GM19238 (cell line): ENCODE data around the gene ADAMTSL3.
"Not testable (repeated sequence)": the region's sequence is repeated elsewhere in the genome, so short reads cannot be mapped to it uniquely, and the experiment has no call there.

Experiments
- DNase-seq: peaks from one replicate; pipeline ENCODE4 v3.0.0; 2011; ENCODE audit warnings: low spot score; ENCODE audit not compliant: insufficient read length

Gene ADAMTSL3

DNA sequence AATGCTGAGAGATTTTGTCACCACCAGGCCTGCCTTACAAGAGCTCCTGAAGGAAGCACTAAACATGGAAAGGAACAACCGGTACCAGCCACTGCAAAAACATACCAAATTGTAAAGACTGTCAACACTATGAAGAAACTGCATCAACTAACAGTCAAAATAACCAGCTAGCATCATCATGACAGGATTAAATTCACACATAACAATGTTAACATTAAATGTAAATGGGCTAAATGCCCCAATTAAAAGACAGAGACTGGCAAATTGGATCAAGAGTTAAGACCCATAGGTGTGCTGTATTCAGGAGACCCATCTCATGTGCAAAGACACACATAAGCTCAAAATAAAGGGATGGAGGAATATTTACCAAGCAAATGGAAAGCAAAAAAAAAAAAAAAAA, 311.0 kb downstream of the ADAMTSL3 start:
- DNase-seq = not testable (repeated sequence)

GRCh38 chr15:83970295-83970890, 316.5 kb downstream of the ADAMTSL3 start:
- no peak for DNase-seq

DNA sequence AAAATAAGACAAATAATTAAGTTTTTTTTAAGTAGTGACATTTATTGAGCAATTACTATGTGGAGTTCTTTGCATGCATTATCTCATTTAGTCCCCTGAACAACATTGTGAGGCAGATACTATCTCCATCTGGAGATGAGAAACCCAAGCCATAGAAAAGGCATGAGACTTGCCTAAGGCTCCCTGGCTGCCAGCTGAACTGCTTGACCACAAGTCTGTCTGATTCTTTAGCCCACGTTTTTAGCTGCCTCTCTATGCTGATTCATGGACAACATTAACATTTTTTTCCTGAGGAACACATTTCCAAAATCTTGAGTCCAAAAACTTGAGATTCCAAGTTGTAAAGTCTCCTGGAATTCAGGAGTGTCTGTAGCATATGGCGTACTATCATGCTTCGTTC, 318.1 kb downstream of the ADAMTSL3 start:
- no peak for DNase-seq

- peak; percentile 10 for DNase-seq
Observed at GRCh38 chr15:83973816-83974215, 319.9 kb downstream of the ADAMTSL3 start.

GRCh38 chr15:83977992-83978391, 324.1 kb downstream of the ADAMTSL3 start:
- DNase-seq = no peak

GRCh38 chr15:83978588-83978987, 324.7 kb downstream of the ADAMTSL3 start:
- no peak for DNase-seq

DNA sequence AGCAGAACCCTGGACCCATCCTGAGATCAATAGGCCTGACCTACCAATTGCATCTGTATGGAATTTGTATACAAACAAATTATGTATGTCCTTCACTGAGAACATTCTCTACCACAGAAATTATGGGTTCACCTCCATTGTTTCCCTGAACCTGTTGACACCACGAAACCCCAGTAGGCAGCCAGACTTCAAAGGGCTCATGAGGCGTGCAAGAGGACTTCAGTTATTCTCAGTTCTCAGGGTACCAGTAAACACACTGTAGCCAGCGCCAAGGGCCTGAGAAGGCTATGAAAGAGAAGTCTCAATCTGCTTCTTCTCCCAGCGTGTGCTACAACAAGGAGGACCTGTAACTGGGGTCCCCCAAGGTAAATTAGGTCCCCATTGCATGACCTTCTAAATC, 326.7 kb downstream of the ADAMTSL3 start:
- DNase-seq = no peak

- no peak for DNase-seq
Observed at GRCh38 chr15:83982748-83983147, 328.8 kb downstream of the ADAMTSL3 start.

DNA sequence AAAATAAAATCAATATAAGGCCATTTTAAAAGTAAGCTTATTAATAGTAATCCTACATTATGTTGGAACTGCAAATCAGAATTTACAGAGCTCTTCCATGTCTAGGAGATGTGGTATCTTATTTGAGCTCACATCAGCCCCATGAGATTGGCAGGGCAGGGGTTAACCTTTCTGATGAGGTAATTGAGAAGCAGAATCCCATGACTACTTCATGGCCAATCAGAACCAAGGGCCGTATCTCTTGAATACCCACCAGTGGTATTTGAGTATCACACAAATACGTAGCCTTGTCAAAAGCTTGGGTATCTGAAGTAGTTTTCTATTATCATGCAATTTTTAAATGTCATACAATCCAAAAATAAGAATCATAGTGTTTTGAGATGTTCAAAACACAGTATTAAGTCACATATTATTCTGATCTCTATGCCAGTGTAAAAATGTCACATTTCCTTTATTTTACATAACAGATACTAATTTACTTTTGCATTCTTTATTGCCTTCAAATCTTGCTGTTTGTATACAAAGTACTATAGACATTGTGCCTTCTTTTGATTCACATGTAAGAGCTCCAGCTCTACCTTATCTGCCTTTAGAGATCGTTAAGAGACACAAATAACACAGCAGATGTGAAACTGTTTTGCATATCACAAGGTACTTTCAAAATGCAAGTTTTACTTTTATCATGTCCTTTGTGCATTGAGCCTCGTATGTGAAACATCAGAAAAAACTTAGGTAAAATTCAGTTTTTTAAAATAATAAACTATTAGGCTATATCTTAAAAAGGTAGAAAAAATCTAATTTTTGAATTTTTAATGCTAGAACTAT, 329.9 kb downstream of the ADAMTSL3 start:
- DNase-seq = peak; percentile 5

DNA sequence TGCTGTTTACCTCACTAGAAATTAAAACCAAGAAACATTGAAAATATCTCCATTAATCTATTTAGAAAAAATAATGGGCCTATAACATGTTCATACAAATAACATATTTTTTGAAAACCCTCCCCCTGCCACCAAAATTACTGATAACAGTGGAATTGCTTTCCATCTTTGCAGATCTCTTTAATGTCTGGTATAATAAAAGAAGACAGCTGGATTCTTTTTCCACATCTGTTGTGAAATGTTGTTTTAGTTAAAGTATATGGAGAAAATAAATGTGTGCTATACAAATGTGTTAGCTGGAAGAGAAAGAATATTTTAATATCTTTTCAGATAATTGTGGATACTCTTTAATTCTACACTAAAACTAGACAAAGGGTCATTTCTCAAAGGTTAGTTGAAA, 330.7 kb downstream of the ADAMTSL3 start:
- no peak for DNase-seq

GRCh38 chr15:83991163-83991562, 337.2 kb downstream of the ADAMTSL3 start:
- DNase-seq = no peak

GRCh38 chr15:83992324-83993031, 338.6 kb downstream of the ADAMTSL3 start:
- peak; percentile 8 for DNase-seq

DNA sequence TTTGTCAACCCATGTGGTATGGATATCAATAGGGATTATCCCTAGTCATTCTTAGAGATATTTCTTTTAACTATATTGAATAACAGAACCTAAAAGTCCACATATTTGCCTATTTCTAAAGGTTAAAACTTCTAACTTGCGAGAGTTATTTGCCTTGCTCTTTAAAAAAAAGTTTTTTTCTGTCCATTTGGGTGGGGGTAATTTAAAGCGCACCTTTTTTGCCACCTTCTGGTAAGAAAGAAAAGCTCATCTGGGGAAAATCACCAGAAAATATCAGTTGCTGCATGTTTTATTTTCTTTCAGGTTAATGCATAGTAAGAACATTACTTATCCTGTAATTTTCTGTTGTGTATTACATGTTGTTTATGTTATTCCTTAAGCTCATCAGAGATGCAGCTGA, 339.7 kb downstream of the ADAMTSL3 start:
- DNase-seq = peak; percentile 3

DNA sequence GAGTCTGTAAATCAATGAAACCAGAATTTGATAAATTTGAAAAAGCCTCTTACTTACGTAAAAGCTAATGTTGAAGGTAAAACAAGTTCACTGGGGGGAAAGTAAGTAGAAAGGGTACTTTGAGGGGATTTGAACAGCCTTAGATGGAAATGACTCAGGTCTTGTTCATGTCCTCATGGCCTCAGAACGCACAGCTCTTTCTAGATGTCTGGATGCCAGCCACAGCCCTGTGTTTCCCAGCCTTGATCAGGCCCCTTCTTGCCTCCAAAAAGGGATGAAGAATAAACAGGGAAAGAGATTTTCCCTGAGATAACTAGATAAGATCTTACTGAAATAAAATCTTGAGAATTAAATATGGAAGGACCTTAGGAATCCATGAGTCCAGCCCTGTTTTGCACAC, 344.6 kb downstream of the ADAMTSL3 start:
- DNase-seq = no peak

DNA sequence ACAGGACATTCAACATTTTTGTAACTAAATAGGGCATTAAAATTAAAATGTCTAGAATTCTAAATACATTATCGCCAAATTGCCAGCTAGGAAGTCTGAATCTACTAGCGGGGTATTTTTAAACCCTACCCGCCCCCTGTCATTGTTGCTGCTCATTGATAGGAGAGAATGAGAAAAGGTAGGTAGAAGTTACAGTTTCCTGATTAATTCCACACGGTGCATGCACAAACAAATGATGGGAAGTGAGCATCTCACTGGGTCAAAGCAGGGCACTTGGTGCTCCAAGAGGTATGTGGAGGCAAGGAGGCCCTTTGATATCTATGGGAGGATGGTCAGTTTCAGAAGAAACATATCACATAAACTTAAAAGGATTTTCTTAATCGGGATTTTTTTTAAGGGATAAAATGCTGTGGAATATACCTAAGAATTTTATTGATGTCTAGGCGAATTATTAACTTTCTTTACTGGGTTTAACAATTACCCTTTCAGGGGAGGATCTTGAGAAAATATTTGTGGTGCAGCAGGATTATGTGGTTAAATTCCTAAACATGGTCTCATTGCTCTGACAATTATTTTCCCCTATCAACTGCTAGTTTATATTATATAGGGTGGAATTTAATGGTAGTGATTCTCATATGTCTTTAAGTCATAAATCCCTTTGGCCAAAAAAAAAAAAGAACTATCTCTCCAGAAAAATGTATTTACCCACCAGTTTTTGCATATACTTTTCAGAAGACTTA, 345.6 kb downstream of the ADAMTSL3 start:
- DNase-seq = no peak

DNA sequence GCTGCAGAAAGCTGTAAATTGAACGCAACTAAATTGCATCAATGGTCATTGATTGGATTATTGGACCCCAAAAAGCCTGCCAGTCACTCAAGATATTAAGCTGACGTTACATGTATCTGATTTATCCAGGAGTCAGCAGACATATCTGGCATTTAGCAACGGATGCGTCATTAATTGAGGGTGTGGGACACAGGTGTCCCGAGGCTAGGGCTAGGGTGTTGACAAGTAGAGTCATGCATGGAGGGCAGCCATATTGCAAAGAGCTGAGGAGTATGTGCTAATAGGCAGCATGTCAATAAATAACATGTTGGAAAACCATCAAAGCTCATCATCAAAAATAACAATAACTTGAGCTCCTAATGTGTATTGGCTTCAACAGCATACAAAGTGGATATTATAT, 347.1 kb downstream of the ADAMTSL3 start:
- no peak for DNase-seq

- no peak for DNase-seq
Observed at GRCh38 chr15:84001655-84002054, 347.7 kb downstream of the ADAMTSL3 start.

DNA sequence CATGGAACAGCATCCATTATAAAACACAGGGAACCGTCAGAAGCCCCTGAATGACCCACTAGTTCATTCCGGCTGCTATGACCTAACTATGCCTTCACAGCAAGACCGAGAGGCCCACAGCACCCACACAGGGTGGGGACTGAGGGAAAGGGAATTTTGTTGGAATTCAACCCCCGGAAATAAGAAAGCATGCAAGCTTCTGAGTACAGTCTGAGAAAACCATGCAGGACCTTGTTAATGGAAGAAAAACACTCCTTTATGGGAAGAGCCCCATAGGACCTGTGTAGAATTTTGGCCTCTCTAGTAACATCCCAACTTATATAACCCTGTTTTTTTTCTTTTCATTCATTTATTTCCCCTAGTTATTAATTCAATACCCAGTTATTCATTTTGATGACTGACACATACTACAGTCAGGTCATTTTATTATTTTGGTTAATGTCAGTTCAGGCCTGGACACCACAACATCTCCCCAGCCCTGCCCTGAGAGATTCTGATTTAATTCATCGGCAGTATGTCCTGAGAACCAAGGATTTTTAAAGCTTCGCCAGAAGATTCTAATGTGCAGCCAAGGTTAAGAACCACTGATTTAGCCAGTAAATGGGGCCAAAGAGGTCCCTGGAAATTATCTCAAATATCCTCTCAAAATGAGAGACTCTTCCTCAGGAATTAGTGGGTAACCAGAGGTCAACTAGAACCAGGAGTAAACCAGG, 350.0 kb downstream of the ADAMTSL3 start:
- no peak for DNase-seq

DNA sequence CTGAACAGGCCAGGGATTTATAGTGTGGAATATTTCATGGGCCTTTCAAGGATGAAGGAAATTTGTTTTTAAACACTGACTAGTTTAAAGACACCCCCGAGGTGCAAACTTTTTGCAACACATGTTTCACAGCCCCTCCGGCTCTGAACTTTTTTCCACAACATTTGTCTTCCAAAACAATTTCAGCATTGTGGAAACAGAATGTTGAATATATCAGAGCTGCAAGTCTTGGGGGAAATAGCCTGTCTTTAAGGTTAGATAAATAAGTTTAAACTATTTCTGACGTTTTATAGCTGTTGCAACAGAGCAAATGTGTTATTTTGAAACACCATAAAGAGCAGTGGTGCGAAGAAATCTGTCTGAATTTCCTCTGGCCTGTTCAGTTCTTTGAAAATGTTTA, 352.5 kb downstream of the ADAMTSL3 start:
- DNase-seq = no peak

- DNase-seq = no peak
Observed at GRCh38 chr15:84009616-84010015, 355.7 kb downstream of the ADAMTSL3 start.

- no peak for DNase-seq
Observed at GRCh38 chr15:84010246-84010645, 356.3 kb downstream of the ADAMTSL3 start.
